ENCODE results near the gene ZNRD2. TPM values are rescaled to one million over a fixed set of nuclear protein-coding genes. Genes with fewer than 3 reads are reported as not detected.

ZNRD2 gene
- total RNA-seq, 1 donor from 2014 or later = 68.5 TPM

DNA sequence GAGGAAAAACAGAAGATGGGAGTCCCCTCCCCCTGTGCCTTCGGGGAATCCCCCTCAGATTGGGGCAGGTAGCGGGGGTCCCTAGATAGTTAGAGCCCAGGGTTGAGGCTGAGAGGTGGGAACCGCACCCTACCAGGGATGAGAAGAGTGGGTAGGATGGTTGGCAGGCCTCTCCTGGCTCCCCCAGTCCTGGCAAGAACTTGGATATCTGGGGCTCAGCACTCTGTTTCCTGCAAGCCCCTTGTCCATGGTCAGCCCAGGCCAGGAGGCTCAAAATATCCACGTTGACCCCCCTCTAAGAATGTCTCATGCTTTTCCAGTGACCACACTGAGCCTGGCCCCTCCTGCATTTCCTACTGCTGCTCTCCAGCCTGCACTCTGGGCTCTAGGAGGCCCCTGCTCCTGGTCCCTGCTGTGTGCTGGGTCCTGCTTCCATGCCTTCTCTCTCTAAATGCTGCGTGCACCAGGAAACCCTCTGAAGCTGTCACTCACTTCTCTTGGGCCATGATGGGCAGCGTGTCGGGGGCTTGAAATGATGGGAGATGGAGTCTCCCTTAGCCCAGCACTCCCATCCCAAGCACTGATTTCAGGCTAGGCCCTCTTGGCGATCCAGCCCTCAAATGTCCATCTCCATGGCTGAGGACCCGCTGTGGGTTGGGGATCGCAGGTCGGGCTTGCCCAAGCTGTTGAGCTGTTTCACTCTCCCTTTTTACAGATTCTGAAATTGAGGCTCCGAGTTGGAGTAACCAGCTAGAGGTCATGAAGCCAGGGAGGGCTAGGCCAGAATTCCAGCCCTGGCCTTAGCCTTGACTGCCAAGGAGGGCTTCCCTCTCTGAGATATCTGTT is 41.7 kb downstream of the ZNRD2 start:
- TF ChIP-seq CTCF (IDR thresholded peaks at IDR 0.05) (no peak), POLR2AphosphoS5 (IDR thresholded peaks at IDR 0.05; ENCODE audit: insufficient read depth in 1 of 2, low read depth in 1 of 2) (no peak), POLR2A (IDR thresholded peaks at IDR 0.05) (no peak)
- Histone ChIP-seq H3K9me3 (no peaks in the 10 kb centered on the region), H3K27me3 (no peaks in the 10 kb centered on the region), H3K36me3 (peaks cover 0 to 7% of the 10 kb centered on the region in 2 donors), H3K4me1 (peaks cover 68% of the 10 kb centered on the region), H3K4me3 (peak overlapping the region; percentile 72 to 95), H3K27ac (peak overlapping the region; percentile 90)
- DNase-seq (ENCODE audit: extremely low spot score in 2 of 2) = no peak
- intact Hi-C loops (cut with DNase I) = loop anchor here (5.0 kb wide), 1 partner anchor 40 kb away; the partner anchor contains the start of genes FAM89B and ZNRD2

GRCh38 chr11:65612691-65613090 is 42.4 kb downstream of the ZNRD2 start:
- H3K36me3 ChIP-seq = peaks cover 0 to 10% of the 10 kb centered on the region in 2 donors
- DNase-seq (ENCODE audit: extremely low spot score in 2 of 2) = no peak
- no peaks in the 10 kb centered on the region for H3K9me3 ChIP-seq
- H3K27me3 ChIP-seq = no peaks in the 10 kb centered on the region
- H3K4me3 ChIP-seq = peak overlapping the region; percentile 72 to 95
- H3K4me1 ChIP-seq = peaks cover 66% of the 10 kb centered on the region
- H3K27ac ChIP-seq = peak overlapping the region; percentile 90
- TF ChIP-seq POLR2A (IDR thresholded peaks at IDR 0.05) (no peak), POLR2AphosphoS5 (IDR thresholded peaks at IDR 0.05; ENCODE audit: insufficient read depth in 1 of 2, low read depth in 1 of 2) (no peak), CTCF (IDR thresholded peaks at IDR 0.05) (no peak)
- intact Hi-C loops (cut with DNase I) = loop anchor here (5.0 kb wide), 1 partner anchor 40 kb away; the partner anchor contains the start of genes FAM89B and ZNRD2

- Histone ChIP-seq H3K27ac (peak overlapping the region; percentile 90), H3K9me3 (no peaks in the 10 kb centered on the region), H3K36me3 (peaks cover 0 to 16% of the 10 kb centered on the region in 2 donors), H3K4me1 (peaks cover 63% of the 10 kb centered on the region), H3K27me3 (no peaks in the 10 kb centered on the region), H3K4me3 (peak overlapping the region; percentile 72 to 95)
- no peak for TF ChIP-seq CTCF (IDR thresholded peaks at IDR 0.05)
- no peak for TF ChIP-seq POLR2A (IDR thresholded peaks at IDR 0.05)
- TF ChIP-seq POLR2AphosphoS5 (IDR thresholded peaks at IDR 0.05; ENCODE audit: insufficient read depth in 1 of 2, low read depth in 1 of 2) = no peak
- intact Hi-C loops (cut with DNase I) = loop anchor here (5.0 kb wide), 1 partner anchor 41 kb away; the partner anchor contains the start of genes FAM89B and ZNRD2
- DNase-seq (ENCODE audit: extremely low spot score in 2 of 2) = no peak
These were observed 43.0 kb downstream of the ZNRD2 start for GRCh38 chr11:65613091-65613928.

GRCh38 chr11:65615229-65615949 is 45.1 kb downstream of the ZNRD2 start, which contains the start of gene PCNX3:
TSS of gene PCNX3 (plus strand) at chr11:65615776. CDS start at chr11:65616312, 536 bp downstream.
- peaks cover 0 to 29% of the 10 kb centered on the region in 2 donors for H3K36me3 ChIP-seq
- H3K27me3 ChIP-seq = no peaks in the 10 kb centered on the region
- DNase-seq (ENCODE audit: extremely low spot score in 2 of 2) = peak; percentile 100
- H3K4me3 ChIP-seq = peak within 1 kb of the TSS; percentile 95
- H3K27ac ChIP-seq = peak within 1 kb of the TSS; percentile 90
- H3K9me3 ChIP-seq = no peaks in the 10 kb centered on the region
- intact Hi-C loops (cut with DNase I) = no loop called here
- no peak for TF ChIP-seq CTCF (IDR thresholded peaks at IDR 0.05)
- peak; percentile 86 to 99 for TF ChIP-seq POLR2AphosphoS5 (IDR thresholded peaks at IDR 0.05; ENCODE audit: insufficient read depth in 1 of 2, low read depth in 1 of 2)
- TF ChIP-seq POLR2A (IDR thresholded peaks at IDR 0.05) = peak in 1 of 2 donors; percentile 40
- peaks cover 47% of the 10 kb centered on the region for H3K4me1 ChIP-seq

Measured in vagina (tissue), 2 donors.